ENCODE data around the gene ELAC2.

Gene ELAC2

GRCh38 chr17:12953156-12953555 lies 64.7 kb downstream of the ELAC2 start:
- no peak for DNase-seq (ENCODE audit: low read depth)

DNA sequence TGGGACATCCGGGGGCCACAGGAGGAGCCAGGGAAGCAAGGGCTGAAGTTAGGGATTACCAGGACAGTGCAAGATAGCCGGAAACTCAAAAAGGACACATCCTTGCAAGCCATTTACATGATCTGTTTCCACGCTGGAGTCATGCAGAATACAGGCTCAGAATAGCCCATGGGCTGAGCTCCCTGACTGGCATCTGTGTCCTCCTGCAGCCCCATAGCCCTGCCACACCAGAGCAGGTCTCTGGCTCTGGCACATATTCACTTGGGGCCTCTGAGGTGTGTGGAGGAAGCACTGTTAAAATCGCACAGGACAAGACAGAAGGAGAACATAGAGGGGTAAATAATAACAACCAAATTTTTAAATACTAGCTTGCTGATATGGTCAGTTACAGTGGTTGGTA lies 65.8 kb downstream of the ELAC2 start:
- no peak for DNase-seq (ENCODE audit: low read depth)

GRCh38 chr17:12947047-12947446 lies 70.8 kb downstream of the ELAC2 start:
- no peak for DNase-seq (ENCODE audit: low read depth)

Measured in stimulated activated CD8-positive, alpha-beta memory T cell treated with anti-CD3 and anti-CD28 coated beads, Interleukin-4, amount 100 ng/mL, for 24 hours (primary cell).